NCI-H2171 (cell line): ENCODE data around the gene GFOD1.

ENCODE experiments used
- DNase-seq: peaks from one replicate; lab custom pipeline; 2025; lab: John Stamatoyannopoulos, UW

The GFOD1 gene

GRCh38 chr6:13315896-13316295 is 171.5 kb downstream of the GFOD1 start:
- no peak for DNase-seq

- no peak for DNase-seq
Measured at GRCh38 chr6:13314806-13315205, 172.6 kb downstream of the GFOD1 start.

DNA sequence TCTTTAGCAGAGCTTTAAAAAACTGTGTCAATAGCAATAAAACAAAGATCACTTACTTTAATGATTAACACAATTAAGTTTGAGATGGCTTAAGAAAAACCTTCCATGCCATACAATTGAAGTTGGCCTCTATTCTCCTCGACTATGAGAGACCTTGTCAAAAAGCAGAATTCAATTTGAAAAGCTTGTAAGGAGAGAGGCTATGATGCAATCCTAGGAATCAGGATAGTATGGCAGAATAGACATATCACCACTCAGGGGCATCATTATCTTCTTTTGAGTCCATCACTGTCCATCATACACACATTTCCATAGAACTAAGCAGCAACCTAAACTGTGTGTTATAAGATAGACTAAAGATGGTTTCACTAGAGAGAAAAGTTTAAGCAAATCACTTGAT is 176.2 kb downstream of the GFOD1 start:
- DNase-seq = no peak

- DNase-seq = no peak
Measured at GRCh38 chr6:13308332-13308731, 179.1 kb downstream of the GFOD1 start.
